ENCODE results near the gene MORN5.
A peak's percentile ranks its signal among the peaks of the same experiment; 100 is the strongest.

The MORN5 gene

GRCh38 chr9:122217640-122218039, 57.9 kb downstream of the MORN5 start:
- DNase-seq: peak; percentile 21

GRCh38 chr9:122218071-122218934, 58.6 kb downstream of the MORN5 start:
- no peak for DNase-seq

GRCh38 chr9:122218935-122219855, 59.5 kb downstream of the MORN5 start:
- DNase-seq: no peak

GRCh38 chr9:122219856-122220672, 60.4 kb downstream of the MORN5 start:
- no peak for DNase-seq

GRCh38 chr9:122220673-122221182, 61.0 kb downstream of the MORN5 start:
- DNase-seq: no peak

- DNase-seq: no peak
Observed at GRCh38 chr9:122221183-122221811, 61.6 kb downstream of the MORN5 start.

GRCh38 chr9:122222791-122223190, 63.1 kb downstream of the MORN5 start:
- DNase-seq: no peak

GRCh38 chr9:122223435-122223834, 63.7 kb downstream of the MORN5 start:
- no peak for DNase-seq

- no peak for DNase-seq
Observed at GRCh38 chr9:122225312-122226141, 65.8 kb downstream of the MORN5 start.

GRCh38 chr9:122226142-122226757, 66.5 kb downstream of the MORN5 start:
- DNase-seq: no peak

GRCh38 chr9:122226758-122227574, 67.3 kb downstream of the MORN5 start:
- no peak for DNase-seq

GRCh38 chr9:122227575-122227900, 67.8 kb downstream of the MORN5 start:
- DNase-seq: no peak

GRCh38 chr9:122228191-122228567, 68.5 kb downstream of the MORN5 start:
- no peak for DNase-seq

GRCh38 chr9:122228568-122229484, 69.1 kb downstream of the MORN5 start, which contains the start of gene LHX6:
Gene LHX6 (minus strand): TSS chr9:122228957. CDS start chr9:122228740, 217 bp downstream.
- DNase-seq: no peak

GRCh38 chr9:122229485-122229837, 69.8 kb downstream of the MORN5 start:
- DNase-seq: no peak

- DNase-seq: no peak
Observed at GRCh38 chr9:122232796-122233306, 73.1 kb downstream of the MORN5 start.

GRCh38 chr9:122234022-122234748, 74.5 kb downstream of the MORN5 start:
- no peak for DNase-seq

GRCh38 chr9:122236681-122237080, 77.0 kb downstream of the MORN5 start:
- DNase-seq: no peak

Data from RPMI8226 (cell line).